A204.1 (cell line): ENCODE data around the gene GPR27.

Source experiments
- FAIRE-seq: peaks from 2 replicates; lab custom pipeline; 2012; peaks lifted over from hg19 to GRCh38; lab: Jason Lieb, UNC

GPR27 gene

GRCh38 chr3:71753701-71754609 is at the start of gene GPR27:
Gene GPR27, plus strand, starts transcription at chr3:71753855. Its CDS starts 195 bp downstream, at chr3:71754050.
- FAIRE-seq, result no peak

- no peak for FAIRE-seq
Measured at GRCh38 chr3:71704915-71705314, 48.7 kb upstream of the GPR27 start.

- no peak for FAIRE-seq
Measured at GRCh38 chr3:71705681-71706080, 48.0 kb upstream of the GPR27 start.

- FAIRE-seq, result no peak
Measured at GRCh38 chr3:71707595-71707994, 46.1 kb upstream of the GPR27 start.

GRCh38 chr3:71708476-71709105 is 45.1 kb upstream of the GPR27 start:
- FAIRE-seq, result no peak

DNA sequence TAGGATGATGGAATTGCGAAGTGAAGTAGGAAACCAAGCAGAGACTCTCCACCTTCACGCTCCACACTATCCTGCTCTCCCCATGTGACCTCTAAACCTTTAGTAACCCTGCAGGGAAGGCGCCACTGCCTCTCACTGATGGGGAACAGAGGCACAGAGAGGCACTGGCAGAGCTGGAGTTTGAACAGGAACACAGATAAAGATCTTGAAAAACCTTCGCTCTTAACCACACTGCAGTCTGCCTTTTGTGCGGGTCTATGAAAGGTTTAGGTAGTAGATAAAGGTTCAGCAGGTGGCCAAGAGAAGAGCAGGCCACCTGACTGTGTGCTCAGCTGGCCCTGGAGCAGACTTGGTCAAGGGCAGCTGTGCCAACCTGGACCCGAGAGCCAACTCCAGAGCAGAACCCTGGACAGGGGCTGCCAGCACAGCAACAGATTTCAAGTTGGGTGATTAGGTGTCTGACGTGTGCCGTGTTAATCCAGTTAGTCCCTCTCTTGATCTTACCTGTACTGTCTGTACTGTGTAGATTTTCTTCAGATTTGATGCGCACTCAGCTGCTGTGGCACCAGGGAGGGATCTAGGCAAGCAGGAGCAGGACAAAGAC is 43.6 kb upstream of the GPR27 start:
- no peak for FAIRE-seq

GRCh38 chr3:71710906-71711494 is 42.7 kb upstream of the GPR27 start:
- FAIRE-seq, result peak; percentile 97

GRCh38 chr3:71713041-71713440 is 40.6 kb upstream of the GPR27 start:
- no peak for FAIRE-seq

DNA sequence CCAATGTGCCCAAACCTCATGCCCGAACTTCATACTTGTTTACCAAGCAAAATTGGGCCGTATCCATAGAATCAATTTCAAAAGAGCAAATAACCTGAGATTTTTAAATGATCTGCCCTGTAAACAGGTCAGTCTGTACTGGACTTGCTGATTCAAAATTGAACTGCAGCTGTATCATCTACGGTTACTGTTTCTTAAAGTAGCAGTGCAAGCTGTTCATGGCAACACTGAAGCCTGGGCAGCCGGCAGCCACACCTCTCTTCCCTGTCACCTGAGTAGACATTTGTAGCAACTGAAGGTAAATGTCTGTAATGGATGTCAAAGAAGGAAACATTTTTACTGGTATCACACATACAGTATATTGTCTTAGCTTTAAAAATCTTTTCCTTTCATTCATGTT is 39.1 kb upstream of the GPR27 start:
- no peak for FAIRE-seq

GRCh38 chr3:71718072-71718471 is 35.6 kb upstream of the GPR27 start:
- no peak for FAIRE-seq

- FAIRE-seq, result no peak
Measured at GRCh38 chr3:71721002-71721401, 32.7 kb upstream of the GPR27 start.

DNA sequence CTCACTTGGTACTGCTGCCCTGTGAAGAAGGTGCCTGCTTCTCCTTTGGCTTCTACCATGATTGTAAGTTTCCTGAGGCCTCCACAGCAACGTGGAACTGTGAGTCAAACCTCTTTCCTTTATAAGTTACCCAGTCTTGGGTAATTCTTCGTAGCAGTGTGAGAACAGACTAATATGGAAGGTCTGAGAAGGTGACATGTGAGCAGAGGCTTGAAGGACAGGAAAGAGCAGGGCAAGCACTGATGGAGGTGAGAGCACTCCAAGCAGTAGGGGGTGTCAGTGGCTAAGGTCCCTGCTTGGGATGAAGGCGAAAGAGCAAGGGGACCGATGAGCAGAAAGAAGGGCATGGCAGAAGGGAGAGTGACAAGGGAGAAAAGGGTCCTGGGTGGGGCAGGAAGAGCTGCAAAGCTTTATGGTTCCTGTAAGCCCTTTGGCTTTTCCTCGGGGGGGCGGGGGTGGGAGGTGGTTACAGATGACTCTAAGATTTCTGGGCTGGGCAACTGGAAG is 32.0 kb upstream of the GPR27 start:
- no peak for FAIRE-seq

- FAIRE-seq, result no peak
Measured at GRCh38 chr3:71722693-71723092, 31.0 kb upstream of the GPR27 start.

DNA sequence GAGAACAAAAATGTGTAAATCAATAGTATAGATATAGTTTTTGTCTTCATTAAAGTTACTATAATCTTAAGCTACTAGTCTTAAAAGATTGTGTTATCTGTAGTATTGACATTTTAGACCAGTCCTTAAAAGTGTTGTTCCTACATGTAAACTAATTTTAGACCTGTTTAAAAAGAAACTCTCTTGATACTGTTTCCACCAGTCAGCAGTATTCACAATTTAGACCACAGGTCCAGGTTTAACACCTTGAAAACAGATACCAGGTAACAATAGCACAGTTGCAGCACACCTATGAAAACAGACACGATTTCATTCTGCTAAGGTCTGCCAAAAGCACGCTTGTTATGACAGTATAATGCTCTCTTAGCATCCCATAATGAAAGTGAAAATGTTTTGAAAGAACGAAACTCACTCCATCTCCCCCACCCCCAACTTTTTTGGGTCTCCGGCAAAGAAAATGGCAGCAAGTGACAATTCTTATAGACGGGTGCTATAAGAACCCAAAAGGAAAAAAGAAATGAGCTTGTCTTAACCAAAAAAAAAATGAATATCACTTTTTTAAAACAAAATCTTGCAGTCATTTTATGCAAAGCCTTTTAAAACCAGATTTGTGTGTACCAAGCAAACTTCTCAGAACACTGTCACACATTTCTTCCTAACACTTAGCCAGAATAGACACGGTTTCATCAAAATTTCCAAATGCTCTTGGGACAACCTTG is 30.0 kb upstream of the GPR27 start:
- FAIRE-seq, result no peak

DNA sequence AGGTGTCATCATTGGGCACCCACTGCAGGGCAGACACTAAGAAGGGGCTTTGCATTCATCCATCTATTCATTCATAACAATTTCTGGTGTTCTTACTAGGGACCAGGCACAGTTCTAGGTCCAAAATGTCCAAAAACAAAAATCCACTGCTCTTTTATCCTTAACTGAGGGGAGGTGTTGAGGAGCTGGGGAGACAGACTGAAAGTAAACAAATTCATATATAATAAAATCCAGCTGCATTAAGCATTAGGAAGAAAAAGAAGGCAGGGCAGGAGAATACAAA is 29.5 kb upstream of the GPR27 start:
- no peak for FAIRE-seq

GRCh38 chr3:71724584-71725270 is 28.9 kb upstream of the GPR27 start:
- FAIRE-seq, result no peak

GRCh38 chr3:71725271-71725991 is 28.2 kb upstream of the GPR27 start, which contains the start of gene EIF4E3:
Gene EIF4E3, minus strand, starts transcription at chr3:71725402. Its CDS starts 35 bp downstream, at chr3:71725367.
- FAIRE-seq, result no peak

DNA sequence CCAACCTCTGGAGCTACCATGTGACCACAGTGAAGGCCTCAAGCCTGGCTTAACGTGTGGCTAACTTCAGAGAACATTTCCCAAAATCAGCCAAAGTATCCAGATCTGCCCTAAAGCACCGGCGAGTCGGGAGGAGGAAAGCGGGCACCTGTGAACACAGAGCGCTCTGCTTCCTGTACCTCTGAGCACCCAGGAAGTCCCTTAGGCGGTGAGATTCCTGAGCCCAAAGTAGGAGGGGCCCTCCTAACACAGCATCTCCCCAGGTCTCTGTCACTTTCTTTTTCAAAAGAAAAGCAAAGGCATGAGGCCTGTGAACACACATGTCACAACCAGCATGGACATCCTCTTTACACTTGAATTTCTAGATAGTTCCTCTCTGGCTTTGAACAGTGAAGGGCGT is 27.5 kb upstream of the GPR27 start:
- no peak for FAIRE-seq

DNA sequence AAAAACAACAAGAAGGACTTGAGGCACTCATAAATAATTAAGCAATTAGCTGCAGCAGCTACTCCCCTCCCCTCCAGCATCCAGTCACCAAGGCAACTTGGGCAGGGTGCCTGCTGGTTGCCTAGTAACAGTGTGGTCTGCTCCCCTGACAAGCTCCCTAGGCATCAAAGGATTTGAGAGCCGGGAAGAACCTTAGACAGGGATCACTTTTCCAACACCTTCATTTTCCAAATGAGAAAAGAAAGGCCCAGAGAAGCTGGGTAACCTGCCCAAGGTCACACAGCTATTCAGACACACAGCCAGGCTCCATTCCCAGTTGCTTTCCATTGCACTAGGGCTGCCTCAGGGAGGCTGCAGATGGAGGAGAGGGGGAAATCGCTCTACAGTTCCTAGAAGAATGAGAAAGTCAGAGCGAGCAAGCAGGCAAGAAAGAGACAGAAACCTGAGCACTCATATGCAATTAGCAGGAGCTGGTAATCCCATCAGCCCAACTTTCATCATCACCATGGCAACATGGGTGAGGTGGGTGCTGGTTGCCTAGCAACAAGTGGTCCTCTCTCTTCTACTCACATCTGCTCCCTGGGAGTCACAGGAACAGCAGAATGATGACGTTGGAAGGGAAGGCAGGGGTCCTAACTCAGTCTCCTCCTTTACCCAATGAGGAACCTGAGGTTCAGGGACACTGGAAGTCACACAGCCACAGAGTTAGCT is 24.9 kb upstream of the GPR27 start:
- no peak for FAIRE-seq

DNA sequence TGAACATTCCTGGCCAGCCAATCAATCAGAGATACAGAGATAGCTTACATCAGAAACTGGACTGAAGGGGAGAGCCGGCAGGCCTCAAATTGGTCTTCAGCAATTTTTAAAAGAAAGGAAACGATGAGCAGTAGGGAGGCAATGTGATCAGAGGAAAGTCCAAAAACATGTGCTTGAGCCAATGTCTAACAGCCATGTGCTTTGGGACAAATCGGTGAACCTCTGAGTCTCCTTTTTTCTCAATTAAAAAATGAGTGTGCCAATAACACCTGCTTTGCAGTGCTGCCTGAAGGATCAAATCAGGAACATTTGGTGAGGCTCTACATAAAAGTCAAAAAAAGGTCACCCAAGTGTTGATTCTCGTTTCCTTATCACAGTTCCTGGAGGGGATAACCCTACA is 21.0 kb upstream of the GPR27 start:
- no peak for FAIRE-seq
